C4-2B (cell line): ENCODE data around the gene FDXR.

Experiments used
- H3K27ac ChIP-seq: fragments of 450-650 bp; 2 replicates; pipeline ENCODE4 v1.5.1; 2017
- ZFX ChIP-seq: fragments of 450-650 bp; IDR thresholded peaks from 2 replicates; pipeline ENCODE4 v1.6.1; 2017
- TF ChIP-seq, protein P1 (sequence below): fragments of 450-650 bp; conservative IDR thresholded peaks from 2 replicates; pipeline ENCODE4 v1.5.1; 2017; ENCODE audit warnings: mild to moderate bottlenecking

Gene FDXR

DNA sequence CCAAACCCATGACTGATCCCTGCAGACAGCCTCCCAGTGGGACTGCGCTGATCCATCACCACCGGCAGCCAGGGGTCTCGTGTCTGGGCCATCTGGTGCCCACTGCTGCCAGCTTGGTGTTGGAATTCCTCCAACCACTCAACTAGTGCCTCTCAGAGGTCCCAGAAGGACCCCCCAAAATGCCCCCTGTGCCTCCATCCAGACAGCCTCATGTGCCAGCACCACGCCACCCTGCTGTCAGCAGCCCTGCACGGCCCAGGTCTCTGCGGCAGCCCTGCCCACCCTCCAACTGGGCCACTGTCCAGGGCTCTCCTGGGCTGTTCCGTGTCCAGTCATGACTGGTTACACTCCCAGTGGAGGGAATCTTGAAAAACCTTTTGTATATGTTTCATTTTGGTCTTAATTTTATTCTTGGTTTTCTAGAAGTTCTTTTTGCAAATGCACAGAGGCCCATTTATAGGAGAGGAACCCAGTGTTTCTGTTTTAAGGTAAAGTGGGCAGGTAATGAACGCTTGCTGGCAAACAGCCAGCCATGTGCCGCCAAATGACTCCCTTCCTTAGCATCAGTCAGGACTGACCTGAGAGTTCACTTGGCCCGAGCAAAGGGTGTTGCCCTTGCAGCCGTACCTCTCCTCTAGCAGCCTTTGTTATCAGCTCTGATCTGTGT, 47.7 kb downstream of the FDXR start:
- no peak overlapping the region for H3K27ac ChIP-seq
- no peak for TF ChIP-seq ZFX
- TF ChIP-seq, protein P1, sequence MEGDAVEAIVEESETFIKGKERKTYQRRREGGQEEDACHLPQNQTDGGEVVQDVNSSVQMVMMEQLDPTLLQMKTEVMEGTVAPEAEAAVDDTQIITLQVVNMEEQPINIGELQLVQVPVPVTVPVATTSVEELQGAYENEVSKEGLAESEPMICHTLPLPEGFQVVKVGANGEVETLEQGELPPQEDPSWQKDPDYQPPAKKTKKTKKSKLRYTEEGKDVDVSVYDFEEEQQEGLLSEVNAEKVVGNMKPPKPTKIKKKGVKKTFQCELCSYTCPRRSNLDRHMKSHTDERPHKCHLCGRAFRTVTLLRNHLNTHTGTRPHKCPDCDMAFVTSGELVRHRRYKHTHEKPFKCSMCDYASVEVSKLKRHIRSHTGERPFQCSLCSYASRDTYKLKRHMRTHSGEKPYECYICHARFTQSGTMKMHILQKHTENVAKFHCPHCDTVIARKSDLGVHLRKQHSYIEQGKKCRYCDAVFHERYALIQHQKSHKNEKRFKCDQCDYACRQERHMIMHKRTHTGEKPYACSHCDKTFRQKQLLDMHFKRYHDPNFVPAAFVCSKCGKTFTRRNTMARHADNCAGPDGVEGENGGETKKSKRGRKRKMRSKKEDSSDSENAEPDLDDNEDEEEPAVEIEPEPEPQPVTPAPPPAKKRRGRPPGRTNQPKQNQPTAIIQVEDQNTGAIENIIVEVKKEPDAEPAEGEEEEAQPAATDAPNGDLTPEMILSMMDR = no peak

DNA sequence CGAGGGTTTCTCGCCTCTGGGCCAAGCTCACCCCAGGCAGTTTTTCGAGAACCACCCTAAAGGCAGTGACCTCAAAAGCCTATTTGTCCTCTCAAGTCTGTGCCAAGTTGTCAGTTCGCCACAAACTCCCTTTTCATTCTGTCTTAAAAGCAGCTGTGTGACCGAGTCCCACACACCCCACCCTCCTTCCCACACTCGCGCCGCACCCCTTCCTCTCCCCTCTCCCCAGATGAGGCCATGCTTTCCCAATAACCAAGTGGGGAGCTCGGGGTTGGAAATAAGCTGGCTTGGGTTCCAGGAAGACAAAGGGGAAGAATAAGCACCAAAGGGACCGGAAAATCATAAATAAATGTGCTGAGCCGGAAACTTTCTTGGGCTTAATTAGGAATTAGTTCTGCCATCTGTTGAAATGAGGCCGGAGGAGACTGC, 49.8 kb downstream of the FDXR start:
- TF ChIP-seq, protein P1 = no peak
- TF ChIP-seq ZFX = no peak

DNA sequence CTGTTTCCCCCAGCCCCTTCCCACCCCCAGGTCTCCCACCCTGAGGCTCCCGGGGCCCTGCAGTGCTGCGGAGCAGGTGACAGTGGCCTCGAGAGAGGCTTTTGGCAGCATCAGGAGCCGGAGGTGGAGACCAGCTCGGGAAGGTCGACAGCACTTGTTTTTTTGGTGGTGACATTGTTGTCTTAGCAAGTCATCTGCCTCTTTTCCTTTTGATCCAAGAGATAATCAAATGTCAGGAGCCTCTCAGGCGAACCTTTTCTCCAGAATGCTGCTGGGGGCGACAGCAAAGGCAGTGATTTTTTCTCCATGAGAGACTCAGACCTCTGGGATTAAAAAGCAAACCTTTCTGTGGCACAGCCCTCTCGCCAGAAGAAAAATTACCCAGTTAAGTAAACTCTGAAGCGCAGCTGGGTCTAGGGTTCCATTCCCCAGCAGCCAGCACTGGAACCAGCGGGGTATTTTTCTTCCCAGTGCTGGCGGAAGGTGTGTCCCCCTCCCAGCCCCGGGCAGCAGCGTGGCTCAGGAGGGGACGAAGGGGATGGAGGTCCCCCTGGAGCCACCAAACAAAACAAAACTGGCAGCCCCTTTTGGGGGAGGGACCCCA, 50.4 kb downstream of the FDXR start:
- H3K27ac ChIP-seq = no peak overlapping the region

More for the DNA sequence above, 49.8 kb downstream of the FDXR start:
- no peak overlapping the region for H3K27ac ChIP-seq

DNA sequence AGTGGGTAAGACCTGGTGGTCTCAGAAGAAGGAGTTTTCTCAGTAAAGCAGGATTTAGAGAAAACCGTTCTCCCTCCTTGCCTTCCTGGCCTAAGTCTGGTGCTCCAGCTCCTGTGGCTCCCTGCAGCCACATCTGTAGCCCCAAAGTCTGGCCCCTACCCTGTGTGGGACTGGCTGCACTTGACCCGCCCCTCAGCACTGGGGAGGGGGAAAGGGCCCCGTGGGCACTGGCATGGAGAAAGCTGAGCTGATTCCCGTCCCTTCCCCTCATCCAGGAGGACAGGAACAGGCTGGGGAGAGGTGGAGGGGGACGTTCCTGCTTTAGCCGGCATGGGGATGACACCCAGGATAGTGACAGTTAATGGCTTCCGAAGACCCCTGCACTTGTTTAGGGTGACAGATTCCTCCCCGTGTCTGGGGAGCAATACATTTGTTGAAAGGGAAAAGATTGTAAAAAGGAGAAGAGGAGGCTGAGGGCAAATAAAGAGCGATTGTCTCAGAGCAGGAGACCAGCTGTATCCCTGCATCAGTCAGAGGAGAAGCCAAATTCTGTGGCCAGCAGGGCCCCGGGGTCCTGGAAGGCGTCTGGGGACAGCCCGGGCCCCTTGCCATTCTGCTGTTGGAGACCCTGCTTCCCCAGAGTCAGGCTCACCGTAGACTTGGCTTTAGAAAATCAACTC, 51.0 kb downstream of the FDXR start:
- no peak overlapping the region for H3K27ac ChIP-seq
- TF ChIP-seq, protein P1 = no peak
- no peak for TF ChIP-seq ZFX

More for the DNA sequence above, 50.4 kb downstream of the FDXR start:
- TF ChIP-seq, protein P1 = no peak
- no peak for TF ChIP-seq ZFX

DNA sequence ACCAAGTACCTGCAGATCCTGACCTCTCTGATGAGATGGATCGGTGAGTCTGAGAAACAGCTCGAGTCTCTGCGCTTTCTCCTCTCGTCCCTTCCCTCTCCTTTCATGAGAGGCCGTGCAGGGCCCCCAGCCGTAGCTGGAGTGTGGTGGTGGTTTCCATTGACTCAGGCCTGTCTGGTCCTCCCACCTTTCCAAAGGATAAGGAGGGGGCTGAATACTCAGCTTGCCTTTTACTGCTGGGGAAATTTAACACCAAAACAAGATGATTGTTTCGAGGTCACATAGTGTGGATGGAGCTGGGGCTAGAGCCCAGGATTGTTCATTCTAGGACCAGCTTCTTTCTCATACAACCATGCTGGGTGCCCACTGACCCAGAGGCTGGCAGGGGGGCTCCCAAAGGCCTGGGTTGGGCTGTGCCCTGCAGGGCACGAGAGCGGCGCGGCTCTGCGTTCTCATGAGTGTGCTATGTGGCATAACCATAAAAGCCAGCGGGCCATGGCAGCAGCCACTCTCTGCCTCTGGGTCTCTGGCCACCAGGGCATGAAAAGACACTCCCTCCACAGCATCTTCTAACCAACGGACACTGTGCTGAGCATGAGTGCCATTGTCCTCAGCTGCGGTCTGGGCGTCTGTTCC, 52.9 kb downstream of the FDXR start:
- TF ChIP-seq, protein P1 = no peak
- H3K27ac ChIP-seq = no peak overlapping the region

DNA sequence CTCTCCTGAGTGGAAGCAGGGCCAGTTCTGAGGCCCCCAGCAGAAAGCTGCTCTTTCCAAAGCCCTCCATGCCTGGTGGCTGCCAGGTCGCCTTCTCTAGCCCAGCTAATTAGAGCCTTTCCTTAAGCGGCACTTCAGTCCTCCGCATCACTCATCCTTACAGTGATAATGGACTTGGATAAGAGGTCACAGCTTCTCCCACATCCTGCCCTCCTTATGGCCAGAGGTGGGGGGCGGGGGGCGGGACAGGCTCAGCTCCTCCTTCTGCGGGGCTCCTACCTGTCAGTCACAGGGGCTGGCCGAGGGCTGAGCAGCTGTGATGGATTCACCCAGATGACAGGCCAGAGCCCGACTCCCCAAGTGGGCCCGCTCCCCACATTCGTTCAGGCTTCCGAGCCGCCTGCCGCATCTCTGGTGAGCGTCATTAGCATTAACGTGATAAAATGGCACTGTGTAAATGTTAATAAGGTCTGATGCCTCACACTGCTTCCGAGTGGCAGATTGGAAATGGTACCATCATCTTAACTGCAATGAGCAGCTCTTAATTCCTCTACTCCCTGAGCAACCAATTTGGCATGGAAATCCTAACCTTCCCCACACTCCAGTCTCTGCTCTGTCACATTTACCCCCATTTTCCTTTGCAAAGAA, 54.4 kb downstream of the FDXR start:
- H3K27ac ChIP-seq = no peak overlapping the region
- TF ChIP-seq, protein P1 = no peak
- TF ChIP-seq ZFX = no peak
